HG03280 (cell line): ENCODE results near the gene SEZ6L.

Experiments
- ATAC-seq: cut with Tn5 transposase; IDR thresholded peaks from one replicate; pipeline ENCODE4 v1.9.1; 2021; ENCODE audit warnings: mild to moderate bottlenecking, moderate library complexity; ENCODE audit not compliant: unreplicated experiment

Gene SEZ6L

DNA sequence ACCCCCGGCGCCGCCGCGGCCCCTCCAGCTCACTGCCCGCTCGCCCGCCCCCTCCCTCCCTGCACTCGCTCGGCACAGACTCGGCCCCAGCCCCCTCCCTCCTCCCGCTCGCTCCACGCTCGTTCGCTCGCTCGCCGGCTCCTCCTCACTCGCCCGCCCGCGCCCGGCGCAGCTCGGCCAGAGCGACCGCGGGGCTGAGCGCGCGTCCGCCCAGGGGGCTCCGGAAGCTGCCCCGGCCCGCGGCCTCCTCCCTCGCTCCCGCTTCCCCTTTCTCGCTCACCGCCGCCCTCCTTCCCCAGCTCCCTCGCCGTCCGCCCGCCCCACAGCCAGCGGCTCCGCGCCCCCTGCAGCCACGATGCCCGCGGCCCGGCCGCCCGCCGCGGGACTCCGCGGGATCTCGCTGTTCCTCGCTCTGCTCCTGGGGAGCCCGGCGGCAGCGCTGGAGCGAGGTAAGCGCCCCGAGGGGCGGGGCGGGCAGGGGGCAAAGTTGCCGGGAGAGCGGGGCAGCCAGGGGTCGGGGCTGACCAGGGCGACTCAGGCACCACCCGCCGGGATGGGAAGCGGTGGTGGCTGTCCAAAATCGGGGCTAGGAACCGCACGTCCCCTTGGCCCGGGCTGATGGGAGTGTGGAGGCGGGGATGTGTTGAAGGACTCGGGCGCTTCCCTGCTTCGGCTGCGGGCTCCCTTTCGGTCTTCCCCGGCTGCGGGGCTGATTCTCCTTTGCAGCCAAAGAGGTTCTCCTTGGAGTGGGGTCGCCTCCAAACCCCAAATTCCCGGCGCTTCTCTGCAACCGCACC, at the start of gene SEZ6L:
Gene SEZ6L (plus strand): TSS at position 148 of the 797 bp plus-strand sequence. CDS start 208 bp downstream, at position 356.
- no peak for ATAC-seq

DNA sequence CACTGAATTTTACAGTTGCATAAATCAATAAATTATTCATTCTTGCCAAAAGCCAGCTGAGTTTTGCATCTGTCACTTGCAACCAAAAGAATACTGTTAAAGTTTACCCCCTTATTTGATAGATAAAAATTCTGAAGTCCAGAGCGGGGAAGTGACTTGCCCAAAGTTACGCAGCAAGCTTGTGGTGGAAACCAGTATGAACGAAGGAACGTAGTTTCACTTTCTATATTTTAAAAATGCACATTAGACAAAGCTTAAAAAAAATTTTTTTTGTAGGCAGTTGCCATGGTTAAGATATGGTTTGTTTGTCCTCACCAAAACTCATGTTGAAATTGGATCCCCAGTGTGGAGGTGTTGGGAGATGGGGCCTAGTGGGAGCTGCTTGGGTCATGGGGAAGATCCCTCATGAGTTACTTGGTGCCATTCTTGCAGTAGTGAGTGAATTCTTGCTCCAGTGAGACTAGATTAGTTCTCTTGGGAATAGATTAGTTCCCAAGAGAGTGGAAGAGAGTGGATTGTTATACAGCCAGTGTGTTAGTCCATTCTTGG, 46.3 kb upstream of the SEZ6L start:
- ATAC-seq, result no peak

DNA sequence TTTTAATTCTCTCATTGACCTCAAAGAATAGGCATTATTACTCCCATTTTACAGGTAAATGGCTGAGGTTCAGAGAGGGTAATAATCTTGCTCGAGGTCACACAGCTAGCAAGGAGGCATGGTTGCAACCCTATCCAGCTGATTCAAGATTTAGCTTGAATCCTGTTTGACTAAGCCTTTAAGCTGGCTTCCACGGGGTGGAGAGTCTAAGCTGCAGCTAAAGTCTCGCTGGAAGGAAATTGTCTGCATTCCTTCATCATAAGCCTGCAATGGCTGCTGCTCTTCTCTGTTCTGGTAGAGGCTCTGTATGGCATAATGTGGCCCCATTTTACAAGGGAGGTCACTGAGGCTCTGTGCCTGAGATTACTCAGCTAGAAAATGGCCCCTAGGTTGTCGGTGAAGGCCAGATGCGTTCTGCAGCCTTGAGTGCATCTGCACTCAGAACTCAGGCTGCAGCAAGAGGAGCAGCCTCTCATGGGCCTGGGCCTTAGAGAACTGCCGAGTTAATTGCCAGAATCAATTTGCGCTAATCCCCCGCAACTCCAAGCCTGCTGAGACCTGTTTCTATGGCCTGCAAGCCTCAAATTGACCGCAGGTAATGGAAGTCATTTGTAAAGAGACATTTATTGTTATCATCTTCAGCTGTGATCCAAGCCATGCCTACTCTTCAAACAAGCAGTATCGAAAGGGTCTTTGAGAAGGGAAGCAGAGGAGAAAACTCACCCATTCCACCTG, 44.1 kb upstream of the SEZ6L start:
- ATAC-seq, result no peak

DNA sequence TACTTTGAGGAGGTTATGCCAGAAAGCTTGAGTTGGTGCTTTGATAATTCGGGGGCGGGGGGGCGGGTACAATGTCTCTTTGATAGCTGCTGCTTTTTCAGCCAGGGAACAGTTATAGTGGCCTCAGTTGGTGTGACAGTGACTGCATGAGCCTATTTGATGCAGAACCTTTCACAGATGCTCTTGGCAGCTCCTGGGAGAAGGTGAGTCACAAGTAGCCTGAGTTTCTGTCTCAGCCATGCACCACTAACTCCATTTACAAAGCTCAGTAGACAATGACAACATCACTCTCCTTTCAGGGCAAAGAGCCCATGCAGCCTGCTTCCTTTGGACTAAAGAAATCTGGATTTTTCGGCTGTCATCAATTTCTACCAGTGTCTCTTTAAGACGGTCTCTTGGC, 42.1 kb upstream of the SEZ6L start:
- ATAC-seq, result no peak

DNA sequence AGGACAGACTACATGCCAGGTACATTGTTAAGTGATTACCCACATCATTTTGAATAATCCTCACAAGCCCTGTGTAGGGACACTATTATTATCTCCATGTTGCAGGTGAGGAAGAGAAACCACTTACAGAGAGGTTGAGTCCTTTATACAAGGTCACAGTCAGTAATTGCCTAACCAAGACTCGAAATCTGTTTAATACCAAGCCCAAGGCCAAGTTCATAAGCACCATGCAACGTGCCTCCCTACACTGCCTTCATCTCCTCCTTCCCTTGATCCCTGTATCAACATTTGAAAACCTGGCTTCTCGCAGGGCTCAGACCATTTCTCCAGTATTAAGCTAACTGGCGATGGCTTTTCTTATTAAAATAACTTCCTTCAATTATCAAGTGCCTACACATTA, 41.7 kb upstream of the SEZ6L start:
- no peak for ATAC-seq

DNA sequence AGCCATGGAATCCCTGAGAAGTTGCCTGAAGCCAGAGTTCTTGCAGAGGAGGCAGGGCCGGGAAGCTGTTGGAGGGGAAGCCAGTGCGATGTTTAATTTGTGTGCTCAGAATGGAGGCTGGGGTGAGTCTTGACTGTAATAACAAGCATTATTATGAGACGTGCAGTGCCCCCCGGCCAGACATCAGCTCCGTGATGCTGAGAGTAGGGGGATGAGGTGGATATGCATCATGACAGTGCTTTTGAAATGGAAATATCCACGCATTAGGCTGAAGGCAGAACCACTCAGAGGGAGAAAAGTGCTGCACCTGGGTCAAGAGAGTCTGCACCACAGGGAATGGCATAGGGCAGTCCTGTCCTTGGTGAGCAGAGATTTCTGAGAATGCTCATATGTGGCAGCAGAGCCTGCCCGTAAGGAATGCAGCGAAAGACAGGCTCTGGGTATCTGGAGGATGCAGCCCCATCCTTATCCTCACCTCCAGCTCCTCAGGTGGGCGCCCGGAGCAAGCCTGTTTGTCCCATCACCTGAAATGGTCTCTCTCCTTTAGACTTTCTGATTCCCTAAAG, 37.6 kb upstream of the SEZ6L start:
- ATAC-seq, result no peak

DNA sequence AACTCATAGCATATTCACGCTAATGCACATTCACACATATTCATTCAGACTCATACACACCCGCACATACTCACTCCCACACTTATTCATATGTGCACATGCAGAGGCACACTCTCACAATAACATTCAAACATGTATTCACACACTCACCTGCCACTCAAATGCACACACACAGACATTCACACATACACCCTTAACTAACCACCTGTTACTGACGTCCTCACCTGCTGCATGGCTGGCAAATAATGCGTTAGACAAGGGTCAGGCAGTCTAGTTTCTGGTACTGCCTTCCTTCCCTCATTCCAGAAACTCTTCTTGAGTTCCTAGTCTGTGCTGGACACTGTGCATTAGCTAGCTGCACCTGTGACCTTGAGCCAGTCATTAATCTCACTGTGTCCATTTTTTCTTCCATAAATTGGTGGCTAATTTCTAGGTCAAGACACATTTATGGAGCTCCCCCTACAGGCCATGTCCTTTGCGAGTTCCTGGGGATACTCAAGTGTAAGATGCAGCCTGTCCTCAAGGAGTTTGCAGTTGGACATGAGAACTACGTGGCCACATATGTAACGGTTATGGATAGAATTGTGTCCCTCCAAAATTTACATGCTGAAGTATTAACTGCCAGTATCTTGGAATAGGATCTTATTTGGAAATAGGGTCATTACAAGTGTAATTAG, 34.5 kb upstream of the SEZ6L start:
- no peak for ATAC-seq

DNA sequence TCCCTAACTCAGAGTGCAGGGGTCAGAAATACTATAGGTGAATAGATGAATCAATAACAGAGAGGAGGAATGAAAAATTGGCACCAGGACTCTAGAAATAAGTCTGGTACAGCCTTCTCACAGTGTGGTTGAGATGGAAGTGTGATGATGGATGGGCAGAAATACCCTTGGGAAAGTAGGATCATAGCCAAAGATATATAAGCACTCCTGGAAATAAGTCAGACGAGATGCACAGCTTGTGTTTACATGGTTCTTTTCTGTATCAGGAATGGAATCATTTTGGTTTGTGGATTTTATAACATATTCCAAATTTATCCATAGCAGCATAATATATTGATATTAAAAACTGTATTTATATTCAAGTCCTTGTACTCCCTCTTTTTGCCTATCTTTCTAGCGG, 33.5 kb upstream of the SEZ6L start:
- no peak for ATAC-seq

DNA sequence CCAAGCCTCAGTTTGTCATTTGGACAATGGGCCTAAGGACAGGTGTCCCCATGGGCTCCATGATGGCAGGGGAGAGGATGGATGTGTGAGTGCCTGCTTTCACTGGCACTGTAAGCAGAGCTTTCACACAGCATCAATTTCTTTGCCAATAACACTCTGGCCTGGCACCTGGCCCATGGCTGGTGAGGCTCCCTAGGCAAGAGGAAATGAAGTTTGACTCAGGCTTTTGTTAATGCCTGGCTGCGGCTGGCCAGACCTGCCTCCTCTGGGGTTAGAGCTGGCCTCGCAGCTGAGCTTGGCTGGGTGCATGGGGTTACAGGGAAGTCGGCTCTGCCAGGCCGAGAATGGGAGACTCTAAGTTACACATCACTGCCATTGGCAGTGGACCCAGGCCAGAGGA, 30.0 kb upstream of the SEZ6L start:
- ATAC-seq, result no peak

DNA sequence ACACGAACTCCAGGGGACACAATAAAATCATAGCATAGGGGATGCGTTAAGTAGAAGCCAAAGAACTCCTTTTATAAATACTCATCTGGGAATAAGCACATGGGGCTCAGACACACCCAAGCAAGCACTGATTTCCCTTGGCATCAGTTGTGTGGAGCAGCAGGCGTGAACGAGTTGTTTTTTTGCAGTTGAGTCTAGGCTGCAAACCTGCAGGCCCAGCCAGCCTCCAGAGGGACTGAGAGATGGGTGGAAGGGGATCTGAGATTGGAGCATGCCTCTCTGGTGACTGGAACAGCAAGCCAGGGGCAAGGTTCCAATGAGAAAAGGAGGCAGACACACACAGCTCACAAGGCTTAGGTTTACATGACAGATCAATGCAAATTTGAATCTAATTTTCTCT, 27.4 kb upstream of the SEZ6L start:
- no peak for ATAC-seq

DNA sequence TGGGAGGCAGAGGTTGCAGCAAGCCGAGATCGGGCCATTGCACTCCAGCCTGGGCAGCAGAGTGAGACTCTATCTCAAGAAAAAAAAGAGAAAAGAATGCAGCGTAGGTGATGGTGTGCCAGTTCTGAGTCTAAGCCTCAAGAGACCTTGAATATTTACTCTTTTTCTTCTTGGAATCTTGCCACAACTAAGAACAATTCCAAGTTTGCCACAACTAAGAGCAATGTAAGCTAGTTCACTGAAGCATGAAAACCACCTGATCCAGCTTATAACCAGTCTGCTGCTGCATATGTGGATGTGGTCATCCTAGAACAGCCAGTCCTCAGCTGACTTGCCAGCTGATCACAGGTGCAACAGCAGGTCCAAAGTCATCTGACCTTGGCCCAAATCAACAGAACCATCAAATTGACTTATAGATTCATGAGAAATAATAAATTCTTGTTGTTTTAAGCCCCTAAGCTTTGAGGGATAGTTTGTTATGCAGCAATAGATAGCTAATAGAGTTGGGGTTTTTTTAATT, 25.4 kb upstream of the SEZ6L start:
- no peak for ATAC-seq

DNA sequence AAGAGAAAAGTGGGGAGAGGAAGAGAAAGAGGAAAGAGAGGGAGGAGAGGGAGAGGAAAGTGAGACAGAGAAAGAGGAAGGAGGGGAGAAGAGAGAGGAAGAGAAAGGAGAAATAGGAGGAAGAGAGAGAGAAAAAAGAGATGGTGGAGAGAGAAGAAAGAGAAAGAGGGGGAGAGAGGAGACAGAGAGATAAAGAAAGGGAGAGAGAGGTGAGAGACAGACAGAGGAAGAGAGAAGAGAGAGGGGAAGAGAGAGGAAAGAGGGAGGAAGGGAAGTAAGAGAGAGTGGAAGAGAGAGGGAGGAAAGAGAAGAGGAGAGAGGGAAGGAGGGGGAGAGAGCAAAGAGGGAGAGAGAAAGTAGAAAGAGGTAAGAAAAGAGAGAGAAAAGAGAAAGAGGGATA, 9.4 kb upstream of the SEZ6L start:
- ATAC-seq, result no peak

DNA sequence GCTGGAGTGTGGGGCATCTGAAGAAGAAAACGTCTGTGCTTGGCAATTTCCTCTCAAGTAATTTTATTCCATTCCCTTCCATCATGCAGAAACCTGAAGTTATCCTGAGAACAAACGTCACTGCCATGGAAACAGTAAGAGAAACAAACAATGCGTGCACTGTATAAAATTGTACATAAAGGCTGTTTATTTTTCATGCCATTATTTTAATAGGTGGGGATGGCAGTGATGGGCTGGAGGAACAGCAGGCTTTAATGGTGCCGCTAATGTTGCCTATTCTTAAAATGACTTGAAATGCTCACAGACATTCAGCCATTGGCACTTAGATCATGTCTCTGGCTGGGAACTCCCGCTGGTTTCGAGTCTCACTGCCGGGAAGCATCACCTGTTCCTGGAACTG, 7.5 kb upstream of the SEZ6L start:
- ATAC-seq, result no peak

DNA sequence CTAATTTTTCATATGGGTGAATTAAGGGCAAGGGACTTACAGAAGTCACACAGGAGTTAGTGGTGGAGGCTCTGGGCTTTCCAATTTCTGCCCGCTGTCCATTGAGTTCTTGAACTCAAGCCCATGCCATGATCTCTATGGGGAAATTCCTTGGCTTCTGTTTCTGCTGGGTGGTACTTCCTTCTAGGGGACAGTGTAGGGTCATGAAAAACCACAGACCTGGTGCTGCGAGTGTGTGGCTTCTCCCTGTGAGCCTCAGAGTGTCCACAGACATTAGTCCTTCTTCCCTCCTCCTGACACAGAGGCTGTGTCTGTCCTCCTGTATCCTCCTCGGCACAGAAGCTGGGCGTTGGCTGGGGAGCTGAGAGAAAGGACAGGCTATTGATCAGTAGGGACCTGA, 6.3 kb upstream of the SEZ6L start:
- ATAC-seq, result no peak

DNA sequence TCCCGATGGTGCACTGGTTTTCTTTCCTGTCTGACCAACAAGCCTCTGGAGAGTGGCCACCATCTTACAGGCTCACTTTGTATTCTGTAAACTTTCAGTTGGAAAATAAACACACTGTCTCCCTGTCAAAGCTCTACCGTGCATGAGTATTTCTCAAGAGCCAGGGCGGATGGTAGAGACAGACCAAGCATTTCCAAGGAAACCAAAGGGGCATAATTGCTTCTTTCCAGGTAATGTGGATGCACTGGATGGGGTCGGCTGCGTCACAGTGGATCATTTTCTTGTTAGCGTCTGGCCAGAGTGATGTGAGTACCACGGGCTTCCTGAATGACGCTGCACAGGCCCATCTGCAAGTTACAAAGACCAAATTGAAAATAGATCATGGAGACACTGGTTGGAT, 5.1 kb upstream of the SEZ6L start:
- ATAC-seq, result no peak

DNA sequence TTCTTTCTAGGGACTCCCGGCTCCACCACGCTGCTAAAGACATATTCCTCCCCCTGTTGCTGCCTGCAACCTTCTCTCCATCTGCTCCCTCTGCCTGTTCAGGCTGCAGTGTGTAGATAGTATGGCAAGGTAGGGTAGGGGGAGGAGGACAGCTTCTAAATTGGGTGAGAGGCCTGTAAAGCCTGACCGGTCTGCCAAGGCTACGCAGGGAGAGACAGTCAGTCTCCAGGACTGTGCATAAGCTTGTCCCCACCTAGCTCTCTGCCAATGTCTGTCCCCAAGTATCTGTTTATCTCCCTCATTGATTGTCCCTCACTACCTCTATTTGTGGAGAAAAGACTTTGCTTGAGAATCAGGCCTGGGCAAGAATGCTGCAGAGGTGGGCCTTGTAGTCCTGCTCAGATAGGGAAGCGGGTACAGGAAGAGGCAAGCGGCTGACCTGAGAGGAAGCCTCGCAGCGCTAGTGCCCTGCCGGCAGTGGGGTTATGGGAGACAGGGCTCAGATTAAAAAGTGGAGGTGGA, 871 bp upstream of the SEZ6L start:
- ATAC-seq, result no peak

DNA sequence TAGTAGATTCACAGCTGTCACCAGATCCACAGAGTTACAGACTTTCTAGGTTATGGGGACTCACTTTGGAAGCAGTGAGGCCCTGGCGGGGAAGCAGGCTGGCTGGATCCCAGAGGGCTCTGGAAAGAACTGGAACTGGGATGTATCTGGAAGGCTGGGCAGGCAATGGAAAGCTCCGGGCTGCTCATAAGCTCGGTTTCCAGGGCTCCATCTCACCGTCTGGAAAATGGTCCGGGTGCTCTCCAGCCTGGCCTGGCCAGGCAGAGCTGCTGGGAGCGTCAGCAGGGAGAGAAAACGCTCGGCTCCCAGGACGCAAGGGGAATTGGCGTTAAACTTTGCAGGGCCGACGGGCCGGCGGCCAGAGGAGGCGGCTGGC, 335 bp upstream of the SEZ6L start:
- no peak for ATAC-seq

DNA sequence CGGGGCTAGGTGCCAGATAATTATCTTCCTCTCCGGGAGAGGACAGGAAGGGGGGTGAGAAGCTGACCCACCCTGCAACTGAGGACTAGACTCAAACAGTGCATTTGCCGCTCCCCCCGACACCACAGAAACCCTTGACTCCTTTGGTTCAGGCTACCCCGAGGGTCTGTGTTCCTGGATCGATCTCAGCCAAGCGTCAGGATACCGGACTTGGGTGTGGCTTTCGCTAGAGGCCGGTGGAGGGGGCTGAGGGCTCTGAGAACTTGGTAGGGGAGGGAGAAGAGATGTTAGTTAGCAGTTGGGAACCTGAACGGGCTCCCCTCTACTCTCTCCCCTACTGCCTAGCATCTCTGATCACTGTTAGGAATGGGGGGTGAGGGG, 840 bp downstream of the SEZ6L start:
- no peak for ATAC-seq

DNA sequence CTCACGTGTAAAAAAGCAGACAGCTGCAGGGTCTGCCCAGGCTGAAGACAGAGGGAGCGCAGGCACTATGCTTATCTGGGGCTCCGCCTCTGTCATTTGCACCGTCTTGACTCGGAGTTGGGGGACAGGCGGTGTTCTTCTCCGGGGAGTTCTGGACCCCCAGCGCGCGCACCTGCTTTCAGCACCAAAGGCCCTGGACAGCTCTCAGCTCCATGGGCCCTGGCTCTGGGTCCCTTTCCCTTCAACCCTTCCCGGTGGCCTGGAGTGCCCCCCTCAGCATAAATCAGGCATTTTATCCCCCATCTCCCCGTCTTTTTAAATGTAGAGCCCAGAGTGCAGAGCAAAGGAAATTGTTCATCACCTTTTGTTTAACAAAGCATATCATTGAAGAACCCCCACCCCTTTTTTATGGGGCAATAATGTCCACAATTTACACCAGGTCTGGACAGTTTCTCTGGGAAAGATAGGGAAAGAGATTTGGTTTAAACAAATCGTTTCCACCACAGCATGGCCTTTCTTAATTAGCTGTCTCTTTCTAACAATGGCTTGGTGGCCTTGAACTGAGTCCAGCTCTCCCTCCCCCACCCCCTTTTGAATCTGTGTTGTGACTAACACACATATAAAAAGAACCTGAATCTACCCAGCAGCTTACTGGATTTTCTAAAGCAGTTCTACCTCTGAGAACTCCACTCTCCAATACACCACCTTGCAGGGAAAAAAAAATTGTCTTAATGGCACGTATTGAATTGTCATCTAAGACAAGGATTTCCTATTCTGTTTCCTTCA, 1.7 kb downstream of the SEZ6L start:
- ATAC-seq, result no peak

DNA sequence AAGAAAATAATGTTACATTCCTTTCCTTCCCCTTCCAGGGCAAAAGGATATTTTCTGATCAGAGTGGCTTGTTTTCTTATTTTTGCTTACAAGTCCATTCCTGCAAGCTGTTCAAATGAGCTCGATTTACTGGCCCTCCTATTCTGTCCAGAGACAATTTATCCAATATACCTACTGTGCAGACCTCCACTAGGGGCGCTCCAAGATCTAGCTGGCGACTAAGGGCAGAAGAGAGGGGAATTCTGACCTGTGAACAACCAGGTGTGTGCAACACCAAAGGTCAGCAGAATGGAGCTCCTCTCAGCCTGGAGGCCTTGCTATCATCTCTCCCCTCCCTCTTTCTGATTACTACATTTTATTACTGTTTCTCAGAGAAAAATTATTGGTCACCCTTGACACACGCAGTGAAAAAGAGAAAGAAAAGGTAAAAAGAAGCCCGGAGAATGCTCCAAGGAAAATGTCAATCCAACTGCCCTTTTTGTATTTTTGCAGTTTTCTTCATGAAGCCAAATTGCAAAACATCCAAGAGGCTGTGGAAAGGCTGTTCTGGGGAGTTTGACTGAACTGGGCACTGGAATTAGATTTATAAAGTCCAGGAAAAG, 3.2 kb downstream of the SEZ6L start:
- no peak for ATAC-seq
